Measurements from ENCODE around the gene PARD3B. TPM values are rescaled to one million over a fixed set of nuclear protein-coding genes. Genes with fewer than 3 reads are reported as not detected.

The PARD3B gene
- total and polyA plus RNA-seq, 2 of the 13 experiments (the other 11 are each of a cell fraction or from before 2014, with no cell fraction given), result 0.71 to 2.3 TPM

DNA sequence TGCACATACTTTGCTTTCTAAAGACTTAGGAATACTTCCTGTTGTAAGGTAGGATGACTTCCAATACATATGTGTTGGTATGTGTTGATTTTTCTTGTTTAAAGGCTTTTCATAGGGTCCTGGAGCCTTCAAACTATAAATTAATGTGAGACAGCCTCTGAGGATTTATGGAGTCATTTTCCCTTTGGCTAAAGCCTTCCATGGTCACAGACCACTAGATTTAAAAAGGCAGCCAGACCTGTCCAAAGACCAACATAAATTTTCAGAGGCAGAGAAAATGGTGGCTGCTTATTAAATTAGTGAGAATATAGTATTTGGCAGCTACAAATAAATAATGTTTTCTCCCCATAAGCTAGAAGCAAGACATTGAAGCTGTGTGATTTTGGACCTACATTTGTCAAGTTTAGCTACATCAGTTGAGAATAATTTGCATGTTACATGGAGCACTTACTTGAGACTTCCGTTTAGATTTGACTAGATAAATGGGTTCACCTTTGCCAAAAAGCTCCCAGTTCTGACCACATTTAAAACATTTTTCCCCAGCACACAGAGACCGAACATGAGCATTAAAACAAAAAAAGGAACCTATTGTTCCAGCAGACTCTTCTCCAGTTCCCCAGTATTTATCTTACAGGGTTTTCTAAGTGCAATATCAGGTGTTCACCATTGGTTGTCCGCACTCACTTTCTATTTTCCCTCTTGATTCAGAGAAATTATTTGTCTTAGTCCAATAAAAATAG lies 402.9 kb downstream of the PARD3B start:
- H3K4me3 ChIP-seq (replicated peaks in 1 of 3; ENCODE audit: insufficient read depth in 1 of 3, low read depth in 2 of 3, low read length in 3 of 3), result no peak overlapping the region

More for the DNA sequence above, 402.9 kb downstream of the PARD3B start:
- Histone ChIP-seq H3K79me2 (ENCODE audit: insufficient read depth, low read length) (no peaks in the 10 kb centered on the region), H3K36me3 (replicated peaks in 1 of 2; ENCODE audit: control insufficient read depth in 1 of 2, insufficient read depth in 2 of 2, low read length in 2 of 2) (no peaks in the 10 kb centered on the region), H3K4me2 (ENCODE audit: low read depth, low read length) (no peak overlapping the region), H3K27ac (ENCODE audit: extremely low read length, insufficient read depth, low read length) (no peak overlapping the region), H4K20me1 (ENCODE audit: insufficient read depth, low read length) (no peaks in the 10 kb centered on the region), H3K4me1 (ENCODE audit: insufficient read depth, low read length) (peaks cover 14% of the 10 kb centered on the region), H3K9me3 (ENCODE audit: low read length) (peaks cover 84% of the 10 kb centered on the region), H3K27me3 (ENCODE audit: control insufficient read depth in 1 of 2, insufficient read depth in 2 of 2, low read length in 2 of 2) (no peaks in the 10 kb centered on the region), H3K9ac (ENCODE audit: insufficient read depth, low read depth, low read length) (no peak overlapping the region), H2AFZ (ENCODE audit: low read length) (no peak overlapping the region)
- BruUV-seq (replicated peaks), result no TSS peak
- DNase-seq (ENCODE audit: low spot score) (no peak), ATAC-seq (no peak), FAIRE-seq (no peak)
- WGBS (ENCODE audit: low lambda C conversion rate), result 60% methylated on average over 3 of the region's 3 CpGs
- intact Hi-C loops (cut with micrococcal nuclease; ENCODE audit: unreplicated experiment), result no loop called here
- ChIA-PET POLR2A (no interaction called here), CTCF (ENCODE audit: low intra/inter-chr PET ratio, low total read pairs) (no interaction called here)
- in situ Hi-C loops (cut with HindIII; ENCODE audit: extremely low pct_ligation_motif_present, low pct_unique_long_range_greater_than_20kb), result no loop called here
- no peak for TF ChIP-seq ZFP90 (CRISPR knock-in tag; IDR thresholded peaks at IDR 0.05; ENCODE audit: borderline replicate concordance)
- no peak for TF ChIP-seq ZNF850 (CRISPR knock-in tag; conservative IDR thresholded peaks at IDR 0.05)
- TF ChIP-seq FOXC1 (CRISPR knock-in tag; IDR thresholded peaks at IDR 0.05; ENCODE audit: borderline replicate concordance), result no peak
- TF ChIP-seq ZHX2 (IDR thresholded peaks at IDR 0.05; ENCODE audit: low read depth), result no peak
- no peak for TF ChIP-seq ZHX2 (CRISPR knock-in tag; IDR thresholded peaks at IDR 0.05; ENCODE audit: borderline replicate concordance)
- TF ChIP-seq TSC22D2 (CRISPR knock-in tag; IDR thresholded peaks at IDR 0.05; ENCODE audit: borderline replicate concordance), result no peak
- no peak for TF ChIP-seq HNRNPLL (IDR thresholded peaks at IDR 0.05; ENCODE audit: low read depth, low read length, poor library complexity, severe bottlenecking)
- TF ChIP-seq RXRA (CRISPR knock-in tag; IDR thresholded peaks at IDR 0.05), result no peak
- no peak for TF ChIP-seq ZNF737 (CRISPR knock-in tag; IDR thresholded peaks at IDR 0.05; ENCODE audit: borderline replicate concordance)
- TF ChIP-seq TAF1 (CRISPR knock-in tag; IDR thresholded peaks at IDR 0.05), result no peak

All from HepG2 (cell line).